Ecto neural progenitor cell (in vitro differentiated cells): ENCODE data around the gene PRKCI.
"Not testable (repeated sequence)": the region's sequence is repeated elsewhere in the genome, so short reads cannot be mapped to it uniquely, and the experiment has no call there.

ENCODE experiments used
- DNase-seq: peaks from one replicate; pipeline ENCODE4 v3.0.0-alpha.2; 2018; ENCODE audit warnings: low spot score

PRKCI gene

DNA sequence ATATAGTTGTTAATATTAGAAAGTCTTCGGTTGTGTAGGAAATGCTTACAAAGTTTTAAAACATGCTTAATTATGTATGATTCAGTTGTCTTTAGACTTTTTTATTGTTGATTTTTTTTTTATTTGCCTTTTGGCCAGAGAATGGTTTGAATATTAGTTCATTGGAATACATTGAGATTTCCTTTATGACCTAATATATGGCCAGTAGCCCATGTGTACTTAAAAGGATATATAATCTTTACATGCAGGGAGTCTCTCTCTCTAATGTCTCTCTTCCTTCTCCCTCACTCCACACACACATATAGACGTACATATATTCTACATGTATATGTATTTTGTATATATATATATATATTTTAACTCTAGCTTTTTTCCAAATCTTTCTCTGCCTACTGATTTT lies 68.0 kb downstream of the PRKCI start:
- no peak for DNase-seq

DNA sequence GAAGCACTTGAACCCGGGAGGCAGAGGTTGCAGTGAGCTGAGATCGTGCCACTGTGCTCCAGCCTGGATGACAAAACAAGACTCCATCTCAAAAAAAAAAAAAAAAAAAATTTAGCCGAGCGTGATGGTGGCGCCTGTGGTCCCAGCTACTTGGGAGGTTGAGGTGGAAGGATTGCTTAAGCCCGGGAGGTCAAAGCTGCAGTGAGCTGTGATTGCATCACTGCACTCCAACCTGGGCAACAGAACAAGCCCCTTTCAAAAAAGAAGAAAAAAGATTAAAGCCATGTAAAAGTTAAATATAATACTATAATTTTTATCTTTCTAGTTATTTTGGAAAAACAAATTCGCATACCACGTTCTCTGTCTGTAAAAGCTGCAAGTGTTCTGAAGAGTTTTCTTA lies 73.4 kb downstream of the PRKCI start:
- no peak for DNase-seq

DNA sequence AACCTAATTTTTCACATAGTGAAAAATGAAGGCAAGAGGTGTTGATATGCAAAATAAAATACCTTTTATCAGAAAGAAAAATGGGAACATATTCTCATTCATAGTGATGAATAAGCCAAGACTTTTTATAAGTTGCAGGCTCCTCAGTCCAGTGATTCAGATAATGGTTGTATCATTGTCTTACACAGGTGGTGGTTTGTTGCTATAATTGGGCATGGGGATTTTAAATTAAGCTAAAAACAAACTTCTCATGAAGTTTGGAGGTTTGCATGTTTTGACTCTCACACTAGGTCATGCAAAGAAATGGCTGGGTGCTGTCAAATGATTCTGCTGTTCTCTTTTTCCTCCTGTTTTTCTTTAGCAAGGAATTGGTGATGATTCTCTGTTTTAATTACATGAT lies 74.5 kb downstream of the PRKCI start:
- DNase-seq, result no peak

DNA sequence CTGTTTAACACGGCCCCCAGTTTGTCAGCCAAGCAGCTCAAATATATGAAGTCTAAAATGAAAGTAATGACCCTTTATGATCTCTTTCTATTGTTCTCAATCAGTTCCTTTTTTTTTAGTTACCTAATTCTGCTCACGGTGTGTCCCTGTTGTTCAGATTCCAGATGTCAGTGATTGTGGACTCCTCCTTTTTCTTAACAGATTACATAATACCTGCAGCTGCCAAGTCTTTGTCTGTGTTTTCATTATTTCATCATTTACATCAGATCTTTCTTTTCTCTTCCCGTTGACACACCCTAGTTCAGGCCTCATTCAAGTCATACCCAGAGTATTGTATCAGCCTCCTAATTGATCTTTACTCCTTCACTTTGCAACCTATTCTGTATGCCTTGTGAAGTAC lies 79.2 kb downstream of the PRKCI start:
- DNase-seq, result no peak

DNA sequence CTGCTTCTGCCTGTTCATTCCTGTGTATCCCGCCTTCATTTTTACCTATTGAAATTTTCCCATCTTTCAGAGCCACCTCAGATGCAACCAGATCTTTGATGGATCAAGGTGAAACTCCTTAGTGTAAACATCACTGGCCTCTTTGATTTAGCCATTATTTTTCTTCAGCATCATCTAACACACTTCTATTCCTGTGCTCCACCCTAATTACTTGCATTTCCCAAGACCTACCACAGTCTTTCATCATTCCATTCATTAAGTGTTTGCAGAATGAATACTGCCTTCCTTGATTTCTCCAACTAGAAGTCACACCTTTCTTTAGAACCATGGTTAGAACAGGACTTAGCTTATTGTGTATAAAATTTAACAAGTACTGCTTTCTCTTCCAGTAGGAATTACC lies 79.8 kb downstream of the PRKCI start:
- no peak for DNase-seq

DNA sequence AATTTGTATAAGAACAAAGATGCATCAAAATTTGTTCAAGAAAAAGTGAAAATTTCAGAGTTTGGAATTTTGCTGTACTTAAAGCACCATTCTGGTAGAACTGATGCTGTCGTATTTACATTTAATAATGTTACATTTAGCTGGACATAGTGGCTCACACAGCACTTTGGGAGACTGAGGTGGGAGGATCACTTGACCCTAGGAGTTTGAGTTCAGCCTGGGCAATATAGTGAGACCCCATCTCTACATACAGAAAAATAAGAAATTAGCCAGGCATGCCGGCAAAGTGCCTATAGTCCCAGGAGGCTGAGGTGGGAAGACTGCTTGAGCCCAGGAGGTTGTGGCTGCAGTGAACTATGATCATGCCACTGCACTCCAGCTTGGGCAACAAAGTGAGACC lies 83.8 kb downstream of the PRKCI start:
- no peak for DNase-seq

DNA sequence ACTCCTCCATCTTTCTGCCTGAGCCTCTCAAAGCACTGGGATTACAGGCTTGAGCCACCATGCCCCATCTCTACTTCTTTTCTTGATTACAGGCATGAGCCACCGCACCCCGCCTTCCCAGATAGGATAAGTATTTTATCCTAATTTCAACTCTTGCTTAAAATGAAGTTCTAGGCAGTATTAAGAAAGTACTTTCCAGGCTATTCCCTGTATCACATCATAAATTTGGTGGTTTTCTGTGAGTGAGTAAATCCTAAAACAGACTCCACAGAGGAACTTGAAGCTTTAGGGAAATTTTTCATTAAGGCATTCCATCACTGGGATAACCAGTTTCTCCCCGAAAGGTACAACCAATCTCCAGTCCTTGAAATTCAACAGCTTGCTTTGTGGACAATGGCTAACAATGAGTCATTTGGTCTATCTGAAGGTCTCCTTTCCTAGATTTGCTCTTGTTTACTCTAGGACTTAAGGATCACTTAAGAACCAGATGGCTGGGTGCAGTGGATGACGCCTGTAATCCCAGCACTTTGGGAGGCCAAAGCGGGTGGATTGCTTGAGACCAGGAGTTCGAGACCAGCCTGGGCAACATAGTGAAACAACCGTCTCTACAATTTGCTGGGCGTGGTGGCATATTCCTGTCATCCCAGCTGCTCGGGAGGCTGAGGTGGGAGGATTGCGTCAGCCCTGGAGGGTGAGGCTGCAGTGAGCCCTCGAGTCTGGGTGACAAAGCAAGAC lies 85.6 kb downstream of the PRKCI start:
- DNase-seq, result no peak

DNA sequence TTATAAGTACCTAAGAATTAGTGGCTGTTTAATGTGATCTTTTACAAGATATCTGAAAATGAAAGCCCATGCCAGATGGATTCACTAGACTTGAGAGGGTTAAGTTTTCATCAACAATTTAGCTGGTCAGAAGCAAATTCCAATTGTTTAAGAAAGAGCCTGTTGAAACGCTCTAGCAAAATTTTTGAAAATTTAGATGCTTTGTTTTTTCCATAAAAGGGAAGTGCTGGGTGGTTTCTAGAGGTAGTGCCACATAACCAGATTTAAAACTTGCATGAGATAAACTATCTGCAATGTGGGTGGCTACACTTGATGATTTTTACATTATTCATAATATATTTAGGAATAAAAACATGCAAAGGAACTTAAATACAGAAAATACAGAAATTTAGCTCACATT lies 86.8 kb downstream of the PRKCI start:
- DNase-seq, result no peak

DNA sequence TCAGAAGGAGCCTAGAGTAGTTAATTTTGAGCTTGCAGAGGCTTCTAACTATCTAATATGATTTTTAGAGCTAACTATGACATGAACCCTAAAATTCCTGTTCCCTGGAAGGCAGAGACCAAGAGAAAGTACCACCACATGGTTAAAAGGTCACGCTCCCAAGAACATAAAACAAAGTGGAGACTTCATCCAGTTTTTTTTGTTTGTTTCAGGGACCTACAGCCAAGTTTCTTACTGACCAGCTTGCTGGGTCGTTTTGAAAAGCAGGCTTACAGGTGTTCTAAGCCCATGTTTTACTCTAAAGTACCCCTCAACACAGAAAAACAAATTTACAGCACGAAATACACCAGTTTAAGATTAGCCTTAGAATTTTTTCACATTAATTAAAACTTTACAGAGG lies 95.7 kb downstream of the PRKCI start:
- DNase-seq, result no peak

DNA sequence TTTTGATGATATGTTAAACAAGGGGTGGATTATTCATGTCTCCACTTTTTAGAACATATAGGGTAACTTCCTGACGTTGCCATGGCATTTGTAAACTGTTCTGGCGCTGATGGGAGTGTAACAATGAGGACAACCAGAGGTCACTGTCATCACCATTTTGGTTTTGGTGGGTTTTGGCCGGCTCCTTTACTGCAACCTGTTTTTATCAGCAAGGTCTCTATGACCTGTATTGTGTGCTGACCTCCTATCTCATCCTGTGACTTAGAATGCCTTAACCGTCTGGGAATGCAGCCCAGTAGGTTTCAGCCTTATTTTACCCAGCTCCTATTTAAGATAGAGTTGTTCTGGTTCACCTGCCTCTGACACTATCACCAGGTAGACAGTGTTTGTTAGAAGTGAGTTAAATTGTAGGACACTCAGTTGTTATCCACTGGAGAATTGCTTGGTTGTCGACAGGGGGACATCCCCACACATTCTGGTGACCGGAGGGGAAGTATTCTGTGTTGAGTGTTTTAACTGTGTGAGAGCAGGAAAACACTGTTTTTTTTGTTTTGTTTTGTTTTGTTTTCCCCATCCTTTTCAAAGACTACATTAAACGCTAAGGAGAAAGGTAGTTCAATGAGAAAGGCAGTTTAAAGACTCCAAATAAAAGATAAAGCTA lies 98.4 kb downstream of the PRKCI start:
- no peak for DNase-seq

DNA sequence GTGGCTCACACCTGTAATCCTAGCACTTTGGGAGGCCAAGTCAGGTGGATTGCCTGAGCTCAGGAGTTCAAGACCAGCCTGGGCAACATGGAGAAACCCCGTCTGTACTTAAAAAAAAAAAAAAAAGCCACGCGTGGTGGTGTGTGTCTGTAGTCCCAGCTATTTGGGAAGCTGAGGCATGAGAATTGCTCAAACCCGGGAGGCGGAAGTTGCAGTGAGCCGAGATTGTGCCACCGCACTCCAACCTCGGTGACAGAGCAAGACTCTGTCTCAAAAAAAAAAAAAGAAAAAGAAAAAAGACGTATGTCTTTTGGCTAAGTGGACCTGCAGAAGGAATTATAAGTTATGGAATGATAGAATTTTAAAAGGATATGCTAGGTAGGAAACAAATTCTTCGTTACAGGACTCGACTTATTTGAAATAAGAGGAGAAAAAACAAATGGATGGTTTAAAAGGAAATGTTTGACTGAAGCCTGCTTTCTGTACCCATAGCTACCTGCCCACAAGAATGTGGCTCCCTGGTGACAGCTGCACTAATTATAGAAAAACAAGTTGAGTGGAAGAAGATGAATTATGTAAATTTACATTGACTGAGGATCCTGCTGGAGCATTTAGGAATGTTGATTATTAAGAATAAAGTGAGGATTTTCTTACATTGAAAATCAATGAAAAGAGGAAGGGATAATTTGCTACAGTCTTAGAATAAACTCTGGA lies 99.3 kb downstream of the PRKCI start:
- no peak for DNase-seq

DNA sequence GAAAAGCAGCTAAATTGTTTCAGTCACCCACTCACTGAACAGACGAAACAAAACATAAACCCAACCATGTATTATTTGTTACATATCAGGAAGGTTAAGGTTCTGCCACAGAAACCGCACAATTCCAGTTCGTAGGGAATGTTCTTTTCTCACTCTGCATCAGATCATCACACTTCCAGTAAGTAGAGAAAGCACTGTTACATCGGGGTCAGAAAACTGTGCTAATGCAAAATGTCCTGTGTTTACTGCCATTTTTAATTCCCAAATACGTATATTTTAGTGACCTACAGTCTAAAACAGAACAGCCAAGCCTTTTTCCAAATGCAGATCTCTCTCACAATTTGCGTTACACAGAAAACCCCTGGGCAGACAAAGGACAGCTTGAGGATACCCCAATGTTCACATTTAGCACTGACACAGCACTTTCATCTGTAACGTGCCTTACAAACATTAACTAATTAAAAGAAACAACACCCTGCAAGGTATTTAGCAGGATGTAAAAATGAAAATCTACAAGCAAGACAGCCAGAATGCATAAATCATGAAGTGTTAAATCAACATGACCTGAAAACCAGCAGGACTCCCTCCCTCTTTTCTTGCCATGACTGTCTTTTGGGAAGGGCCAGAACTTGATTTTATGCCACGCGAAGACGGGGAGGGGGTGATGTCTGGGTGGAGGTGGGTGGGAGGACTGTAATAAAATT lies 100.5 kb downstream of the PRKCI start:
- no peak for DNase-seq

DNA sequence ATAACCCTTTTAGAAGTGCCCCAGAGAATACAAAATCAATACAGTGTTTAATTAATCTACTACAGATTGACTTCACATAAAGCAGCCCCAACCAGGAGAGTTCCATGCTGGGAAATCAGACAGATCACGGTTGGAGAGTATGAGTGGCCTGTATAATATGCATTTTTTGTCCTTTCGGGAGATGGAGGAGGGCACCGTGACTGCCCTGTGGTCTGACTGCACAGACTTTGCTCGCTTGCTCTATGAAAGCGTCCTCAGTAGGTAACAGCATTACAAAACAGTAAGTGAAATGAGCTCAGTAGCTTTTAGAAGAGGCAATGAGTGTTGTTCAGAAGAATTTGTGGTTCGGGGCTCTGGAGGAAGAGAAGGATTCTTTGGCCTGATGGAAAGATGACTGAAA lies 101.1 kb downstream of the PRKCI start:
- no peak for DNase-seq

DNA sequence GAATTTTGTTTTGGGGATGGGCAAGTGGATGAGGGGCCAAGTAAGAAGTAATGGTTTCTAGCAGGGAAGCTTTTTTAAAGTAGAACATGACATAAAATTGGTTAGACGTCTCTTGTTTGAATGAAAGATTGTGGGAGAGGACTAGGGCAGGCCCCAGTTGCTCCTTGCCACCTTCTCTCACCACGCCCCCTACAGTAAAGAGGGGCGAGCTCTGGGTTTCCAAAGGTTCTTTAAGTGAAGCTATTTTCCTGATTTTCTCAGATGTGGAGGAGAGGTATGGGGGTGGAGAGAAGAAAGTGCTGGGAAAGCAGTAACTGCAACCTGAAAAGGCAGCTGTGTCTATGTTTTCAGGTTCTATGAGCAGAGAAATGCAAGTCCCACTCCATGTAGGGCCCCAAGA lies 102.7 kb downstream of the PRKCI start:
- DNase-seq, result no peak

DNA sequence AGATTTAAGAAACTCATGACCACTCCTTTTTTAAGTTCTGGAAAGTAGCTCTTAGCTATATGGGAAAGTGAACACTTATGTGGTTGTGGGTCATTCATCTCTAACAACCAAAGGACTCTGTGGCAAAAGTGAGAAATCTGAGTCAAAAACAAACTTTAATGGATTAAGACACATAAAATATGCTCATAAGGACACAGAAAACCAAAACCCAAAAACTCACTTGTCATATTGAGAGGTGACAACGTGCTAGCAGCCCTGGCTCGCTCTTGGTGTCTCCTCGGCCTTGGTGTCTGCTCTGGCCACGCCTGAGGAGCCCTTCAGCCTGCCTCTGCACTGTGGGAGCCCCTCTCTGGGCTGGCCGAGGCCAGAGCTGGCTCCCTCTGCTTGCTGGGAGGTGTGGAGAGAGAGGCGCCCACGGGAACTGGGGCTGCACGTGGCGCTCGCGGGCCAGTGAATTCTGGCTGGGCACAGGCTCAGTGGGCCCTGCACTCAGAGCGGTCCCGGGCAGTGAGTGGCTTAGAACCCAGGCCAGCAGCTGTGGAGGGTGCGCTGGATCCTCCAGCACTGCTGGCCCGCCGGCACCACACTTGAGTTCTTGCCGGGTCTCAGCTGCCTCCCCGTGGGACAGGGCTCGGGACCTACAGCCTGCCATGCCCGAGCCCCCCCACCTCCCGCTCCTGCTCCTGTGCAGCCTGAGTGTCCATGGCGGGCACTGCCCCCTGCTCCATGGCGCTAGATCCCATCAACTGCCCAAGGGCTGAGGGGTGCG lies 105.0 kb downstream of the PRKCI start:
- DNase-seq, result no peak

DNA sequence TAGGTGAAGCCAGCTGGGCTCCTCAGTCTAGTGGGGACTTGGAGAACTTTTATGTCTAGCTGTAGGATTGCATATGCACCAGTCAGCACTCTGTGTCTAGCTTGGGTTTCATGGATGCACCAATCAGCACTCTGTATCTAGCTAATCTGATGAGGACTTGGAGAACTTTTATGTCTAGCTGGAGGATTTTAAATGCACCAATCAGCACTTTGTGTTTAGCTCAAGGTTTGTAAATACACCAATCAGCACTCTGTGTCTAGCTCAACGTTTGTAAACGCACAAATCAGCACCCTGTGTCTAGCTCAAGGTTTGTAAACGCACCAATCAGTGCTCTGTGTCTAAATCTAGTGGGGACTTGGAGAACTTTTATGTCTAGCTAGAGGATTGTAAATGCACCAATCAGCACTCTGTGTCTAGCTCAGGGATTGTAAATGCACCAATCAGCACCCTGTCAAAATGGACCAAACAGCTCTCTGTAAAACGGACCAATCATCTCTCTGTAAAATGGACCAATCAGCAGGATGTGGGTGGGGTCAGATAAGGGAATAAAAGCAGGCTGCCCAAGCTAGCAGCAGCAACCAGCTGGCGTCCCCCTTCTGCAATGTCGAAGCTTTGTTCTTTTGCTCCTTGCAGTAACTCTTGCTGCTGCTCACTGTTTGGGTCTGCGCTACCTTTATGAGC lies 105.8 kb downstream of the PRKCI start:
- not testable (repeated sequence) for DNase-seq

DNA sequence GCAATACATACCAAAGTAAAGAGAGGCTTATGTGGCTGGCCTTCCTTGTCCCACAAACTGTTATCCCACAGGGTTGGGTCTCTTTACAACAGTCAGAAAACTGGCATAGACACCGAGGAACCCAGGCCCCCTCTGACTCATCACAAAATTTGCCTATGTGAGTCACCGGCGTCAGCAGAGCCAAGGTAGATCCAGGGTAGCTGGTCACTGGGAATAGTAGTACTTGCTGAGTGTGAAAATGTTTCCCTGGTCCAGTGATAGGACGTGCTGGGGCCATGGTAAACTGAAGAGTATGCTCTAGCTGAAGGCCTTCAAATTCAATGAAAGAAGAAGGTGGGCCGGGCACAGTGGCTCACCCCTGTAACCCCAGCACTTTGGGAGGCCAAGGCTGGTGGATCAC lies 108.1 kb downstream of the PRKCI start:
- no peak for DNase-seq

DNA sequence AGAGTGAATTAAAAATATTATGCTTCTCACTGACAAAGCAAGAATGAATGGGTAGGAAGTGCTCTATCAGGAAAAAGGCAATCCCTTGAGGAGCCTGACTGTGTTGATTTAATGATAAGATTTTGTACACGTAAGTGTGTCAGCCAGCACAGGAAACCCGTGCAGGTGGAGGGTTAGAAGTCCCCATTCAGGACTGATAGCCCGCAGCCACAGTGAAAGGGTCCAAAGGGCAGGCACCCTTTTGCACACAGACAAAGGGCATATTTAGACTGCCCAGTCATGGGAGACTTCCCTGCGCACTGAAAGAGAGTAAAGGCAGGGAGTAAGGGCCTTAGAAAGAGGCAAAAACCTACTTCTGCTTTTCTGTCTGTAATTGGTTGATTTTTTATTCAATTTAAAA lies 108.9 kb downstream of the PRKCI start:
- no peak for DNase-seq

DNA sequence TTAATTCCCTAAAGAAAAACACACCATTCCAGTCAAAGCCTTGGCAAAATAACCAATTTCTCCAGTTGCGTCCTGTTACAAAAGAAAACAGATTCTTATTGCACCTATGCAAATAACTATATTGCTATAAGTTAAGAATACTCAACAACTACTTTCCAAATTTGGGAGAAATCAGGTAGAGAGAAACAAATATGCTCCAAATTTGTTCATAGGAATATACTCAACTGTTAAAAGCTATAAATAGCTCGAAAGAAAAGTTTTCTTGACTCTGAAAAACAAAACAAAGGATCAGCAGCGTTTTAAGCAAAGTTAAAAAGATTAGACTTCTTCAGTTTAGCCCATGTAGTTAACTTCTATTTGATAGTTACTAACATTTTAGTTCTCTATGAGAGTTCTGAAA lies 115.2 kb downstream of the PRKCI start:
- DNase-seq, result no peak

DNA sequence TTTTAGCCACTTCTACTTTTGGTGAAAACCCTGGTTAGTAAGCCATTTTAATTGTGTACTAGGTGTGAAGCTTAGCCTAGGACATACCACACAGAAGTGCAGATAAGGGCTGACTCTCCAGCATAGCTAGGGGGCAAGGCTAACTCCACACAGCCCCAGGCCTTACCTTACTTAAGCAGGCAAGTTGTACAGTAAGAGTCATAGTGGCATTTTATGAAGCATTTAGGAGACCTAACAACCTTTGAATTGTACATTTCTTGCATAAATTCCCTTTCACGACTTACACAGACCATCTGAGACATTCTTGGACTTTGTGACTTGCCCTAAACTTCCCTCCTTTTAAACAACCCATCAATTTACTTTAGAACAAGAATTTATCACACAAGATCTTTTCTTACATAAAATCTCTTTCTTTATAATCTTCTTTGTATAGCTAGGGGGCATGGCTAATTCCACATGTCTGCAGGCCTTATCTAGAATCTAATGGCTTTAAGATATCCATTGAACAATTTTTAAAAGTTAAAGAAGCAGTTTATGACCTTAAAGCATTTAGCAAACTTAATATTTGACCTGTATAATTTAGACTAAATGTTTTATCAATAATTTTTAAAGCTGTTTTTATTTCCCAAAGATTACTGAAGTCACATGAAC lies 116.6 kb downstream of the PRKCI start:
- no peak for DNase-seq

DNA sequence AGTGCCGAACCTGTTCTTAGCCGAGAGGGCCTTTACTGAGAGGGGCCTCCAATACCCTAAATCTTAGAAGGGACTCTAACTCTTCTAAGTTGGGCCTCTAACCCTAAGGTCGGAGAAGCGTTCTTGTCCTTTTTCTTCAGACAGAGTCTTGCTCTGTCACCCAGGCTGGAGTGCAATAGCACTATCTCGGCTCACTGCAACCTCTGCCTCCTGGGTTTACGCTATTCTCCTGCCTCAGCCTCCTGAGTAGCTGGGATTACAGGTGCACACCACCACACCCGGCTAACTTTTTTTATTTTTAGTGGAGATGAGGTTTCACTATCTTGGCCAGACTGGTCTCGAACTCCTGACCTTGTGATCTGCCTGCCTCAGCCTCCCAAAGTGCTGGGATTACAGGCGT lies 120.0 kb downstream of the PRKCI start:
- not testable (repeated sequence) for DNase-seq
